ENCODE data around the gene OLIG1. TPM values are rescaled to one million over a fixed set of nuclear protein-coding genes. Genes with fewer than 3 reads are reported as not detected.

Gene OLIG1
- total RNA-seq, 1 experiment from 2014 or later: not detected

- H4K20me1 ChIP-seq (ENCODE audit: insufficient read depth): no peaks in the 10 kb centered on the region
- no peaks in the 10 kb centered on the region for H3K36me3 ChIP-seq (ENCODE audit: control insufficient read depth in 1 of 2, insufficient read depth in 2 of 2, low read length in 2 of 2)
- intact Hi-C loops (cut with micrococcal nuclease): no loop called here
- no peak for DNase-seq (ENCODE audit: low read depth, low spot score)
- H3K4me3 ChIP-seq (replicated peaks in 1 of 2; ENCODE audit: low read depth in 1 of 2, low read length in 2 of 2): no peak overlapping the region
- H3K79me2 ChIP-seq (ENCODE audit: insufficient read depth, low read length): no peaks in the 10 kb centered on the region
- H3K9ac ChIP-seq (ENCODE audit: low read length): no peak overlapping the region
- TF ChIP-seq SP1 (IDR thresholded peaks at IDR 0.05; ENCODE audit: low read depth): no peak
- TF ChIP-seq RAD21 (IDR thresholded peaks at IDR 0.05; ENCODE audit: low read depth): no peak
- TF ChIP-seq JUND (IDR thresholded peaks at IDR 0.05): no peak
- TF ChIP-seq TCF7L2 (IDR thresholded peaks at IDR 0.05; ENCODE audit: borderline replicate concordance, extremely low read depth, insufficient read depth, insufficient read length): no peak
- no peak for TF ChIP-seq CEBPB (IDR thresholded peaks at IDR 0.05; ENCODE audit: low read depth)
- no peak for TF ChIP-seq ZNF274 (IDR thresholded peaks at IDR 0.05; ENCODE audit: low read depth, low read length)
- ChIA-PET RAD21 (ENCODE audit: low non-redundant PET in 1 of 2, low total read pairs in 2 of 2, uncharacterized antibody in 2 of 2, unreplicated experiment in 2 of 2) (no interaction called here), CTCF (no interaction called here), POLR2A (no interaction called here)
- no peak overlapping the region for H2AFZ ChIP-seq (ENCODE audit: low read depth, low read length, poor library complexity, severe bottlenecking)
- H3K27ac ChIP-seq (ENCODE audit: low read depth, low read length): no peak overlapping the region
- H3K4me1 ChIP-seq (ENCODE audit: control insufficient read depth in 1 of 2, insufficient read depth in 2 of 2, low read length in 2 of 2): no peaks in the 10 kb centered on the region
- H3K4me2 ChIP-seq (ENCODE audit: low read length): no peak overlapping the region
- H3K9me3 ChIP-seq (ENCODE audit: control insufficient read depth in 1 of 2, insufficient read depth in 1 of 2, low read depth in 1 of 2, low read length in 2 of 2): no peaks in the 10 kb centered on the region
- H3K27me3 ChIP-seq (ENCODE audit: insufficient read depth, low read length): peaks cover 31% of the 10 kb centered on the region
- ATAC-seq: no peak
- H3K9me2 ChIP-seq (ENCODE audit: insufficient read depth): no peaks in the 10 kb centered on the region
- no TSS peak for BruUV-seq (replicated peaks)
Measured at GRCh38 chr21:33058957-33059356, 11.0 kb upstream of the OLIG1 start.

GRCh38 chr21:33059380-33059841 lies 10.5 kb upstream of the OLIG1 start:
- no peaks in the 10 kb centered on the region for H3K9me2 ChIP-seq (ENCODE audit: insufficient read depth)
- no peak for TF ChIP-seq POLR2AphosphoS5 (IDR thresholded peaks at IDR 0.05; ENCODE audit: low read depth, low read length)
- TF ChIP-seq CEBPB (IDR thresholded peaks at IDR 0.05; ENCODE audit: low read depth): no peak
- no peak for TF ChIP-seq SP1 (IDR thresholded peaks at IDR 0.05; ENCODE audit: low read depth)
- TF ChIP-seq EGR1 (IDR thresholded peaks at IDR 0.05; ENCODE audit: low read depth): no peak
- no peak for TF ChIP-seq POLR2A (IDR thresholded peaks at IDR 0.05; ENCODE audit: borderline replicate concordance, extremely low read depth, insufficient read depth, insufficient read length)
- no peak for TF ChIP-seq EZH2 (IDR thresholded peaks at IDR 0.05)
- no peak for TF ChIP-seq CBX3 (IDR thresholded peaks at IDR 0.05; ENCODE audit: low read depth)
- no peak for TF ChIP-seq ELF1 (IDR thresholded peaks at IDR 0.05; ENCODE audit: borderline replicate concordance, low read depth)
- no peak for TF ChIP-seq EZH2phosphoT487 (IDR thresholded peaks at IDR 0.05; ENCODE audit: borderline replicate concordance)
- no peak overlapping the region for H3K4me2 ChIP-seq (ENCODE audit: low read length)
- peaks cover 34% of the 10 kb centered on the region for H3K27me3 ChIP-seq (ENCODE audit: insufficient read depth, low read length)
- no peaks in the 10 kb centered on the region for H3K79me2 ChIP-seq (ENCODE audit: insufficient read depth, low read length)
- ChIA-PET CTCF (no interaction called here), POLR2A (no interaction called here), RAD21 (ENCODE audit: low non-redundant PET in 1 of 2, low total read pairs in 2 of 2, uncharacterized antibody in 2 of 2, unreplicated experiment in 2 of 2) (no interaction called here)
- H4K20me1 ChIP-seq (ENCODE audit: insufficient read depth): no peaks in the 10 kb centered on the region
- no peak overlapping the region for H3K4me3 ChIP-seq (replicated peaks in 1 of 2; ENCODE audit: low read depth in 1 of 2, low read length in 2 of 2)
- ATAC-seq (no peak), DNase-seq (ENCODE audit: low read depth, low spot score) (no peak)
- intact Hi-C loops (cut with micrococcal nuclease): no loop called here
- no TSS peak for BruUV-seq (replicated peaks)
- H3K9me3 ChIP-seq (ENCODE audit: control insufficient read depth in 1 of 2, insufficient read depth in 1 of 2, low read depth in 1 of 2, low read length in 2 of 2): no peaks in the 10 kb centered on the region
- H3K36me3 ChIP-seq (ENCODE audit: control insufficient read depth in 1 of 2, insufficient read depth in 2 of 2, low read length in 2 of 2): no peaks in the 10 kb centered on the region
- H3K27ac ChIP-seq (ENCODE audit: low read depth, low read length): no peak overlapping the region
- H2AFZ ChIP-seq (ENCODE audit: low read depth, low read length, poor library complexity, severe bottlenecking): no peak overlapping the region
- no peak overlapping the region for H3K9ac ChIP-seq (ENCODE audit: low read length)
- no peaks in the 10 kb centered on the region for H3K4me1 ChIP-seq (ENCODE audit: control insufficient read depth in 1 of 2, insufficient read depth in 2 of 2, low read length in 2 of 2)
